SK-N-SH (cell line): ENCODE measurements around the gene LHFPL6. TPM values are rescaled to one million over a fixed set of nuclear protein-coding genes. Genes with fewer than 3 reads are reported as not detected.

Source experiments
- CTCF ChIA-PET: fragments of 300-600, 350-600 bp; formaldehyde crosslinking; extraction: SDS; loops from one replicate; lab custom pipeline; 2021; lab: Yijun Ruan, JAX
- POLR2A ChIA-PET: fragments of 350-600 bp; sonication (Branson Sonifier 250); formaldehyde crosslinking; extraction: SDS; loops from one replicate; lab custom pipeline; 2020; ENCODE audit warnings: antibody characterized with exemption, inconsistent platforms; lab: Yijun Ruan, JAX
- DNase-seq: peaks from one replicate; pipeline ENCODE4 v3.0.0; 2012
- H2AFZ ChIP-seq: fragments of 200-600 bp; sonication (generic); 2 replicates; pipeline ENCODE4 v1.8.1; 2016; ENCODE audit warnings: antibody characterized with exemption, mild to moderate bottlenecking, low read depth
- H3F3A ChIP-seq: fragments of 200-600 bp; sonication (generic); replicated peaks from 2 replicates; pipeline ENCODE3; 2016; ENCODE audit warnings: antibody characterized with exemption, mild to moderate bottlenecking; ENCODE audit not compliant: insufficient read depth
- H3K27ac ChIP-seq, 2 experiments: fragments of 200-500 bp in 1 of 2; fragments of 200-600 bp in 1 of 2; sonication (Bioruptor generic) in 1 of 2; sonication (generic), shearing (Covaris generic) in 1 of 2; 2 replicates each; pipeline versions ENCODE4 v1.5.1 to v1.6.1; 2014 to 2016; ENCODE audit warnings: low read depth in 2 of 2, inconsistent platforms in 1 of 2, low read length in 1 of 2, mild to moderate bottlenecking in 1 of 2, mixed read lengths in 1 of 2
- H3K27me3 ChIP-seq: fragments of 200-600 bp; sonication (generic), shearing (Covaris generic); 2 replicates; pipeline ENCODE4 v1.6.1; 2016; ENCODE audit warnings: mixed run types; ENCODE audit not compliant: insufficient read depth
- H3K36me3 ChIP-seq, 2 experiments: fragments of 200-500 bp in 1 of 2; fragments of 200-600 bp in 1 of 2; sonication (Bioruptor generic) in 1 of 2; sonication (generic) in 1 of 2; replicated peaks in 1 of 2; 2 replicates each; pipeline versions ENCODE3 to v1.5.1; 2014 to 2016; ENCODE audit warnings: low read length in 1 of 2, mild to moderate bottlenecking in 1 of 2; ENCODE audit not compliant: insufficient read depth in 2 of 2, control insufficient read depth in 1 of 2
- H3K4me1 ChIP-seq, 2 experiments: fragments of 200-500 bp in 1 of 2; fragments of 200-600 bp in 1 of 2; sonication (Bioruptor generic) in 1 of 2; sonication (generic), shearing (Covaris generic) in 1 of 2; 2 replicates each; pipeline versions ENCODE4 v1.5.1 to v1.6.1; 2014 to 2016; ENCODE audit warnings: low read depth in 1 of 2, low read length in 1 of 2, mixed run types in 1 of 2; ENCODE audit not compliant: insufficient read depth in 2 of 2, control insufficient read depth in 1 of 2
- H3K4me2 ChIP-seq: fragments of 200-600 bp; sonication (generic), shearing (Covaris generic); 2 replicates; pipeline ENCODE4 v1.6.1; 2017; ENCODE audit warnings: mixed run types
- H3K4me3 ChIP-seq, 2 experiments: fragments of 200-500 bp in 1 of 2; fragments of 200-600 bp in 1 of 2; sonication (Bioruptor generic) in 1 of 2; sonication (generic), shearing (Covaris generic) in 1 of 2; 2 replicates each; pipeline versions ENCODE4 v1.5.1 to v1.8.1; 2014 to 2016; ENCODE audit warnings: low read depth in 2 of 2, inconsistent platforms in 1 of 2, low read length in 1 of 2, mild to moderate bottlenecking in 1 of 2, mixed read lengths in 1 of 2, moderate library complexity in 1 of 2
- H3K79me2 ChIP-seq: fragments of 200-600 bp; sonication (generic); 2 replicates; pipeline ENCODE4 v1.8.1; 2017; ENCODE audit warnings: mild to moderate bottlenecking; ENCODE audit not compliant: insufficient read depth
- H3K9ac ChIP-seq: fragments of 200-600 bp; sonication (generic); 2 replicates; pipeline ENCODE4 v1.6.1; 2017; ENCODE audit warnings: mixed run types
- H3K9me2 ChIP-seq: fragments of 200-600 bp; sonication (generic); 2 replicates; pipeline ENCODE4 v1.6.1; 2017; ENCODE audit warnings: mixed run types
- H3K9me3 ChIP-seq: fragments of 200-600 bp; sonication (generic); 2 replicates; pipeline ENCODE4 v1.6.1; 2017; ENCODE audit warnings: mixed run types, mild to moderate bottlenecking, moderate library complexity
- H4K20me1 ChIP-seq: fragments of 200-600 bp; sonication (generic); 2 replicates; pipeline ENCODE4 v1.6.1; 2017; ENCODE audit warnings: mild to moderate bottlenecking, mixed run types; ENCODE audit not compliant: insufficient read depth
- FOXJ3 ChIP-seq: sonication (generic); formaldehyde crosslinking; IDR thresholded peaks from 2 replicates; pipeline ENCODE4 v1.5.1; 2020; ENCODE audit warnings: mild to moderate bottlenecking, missing genetic modification reagents
- FOXM1 ChIP-seq: IDR thresholded peaks from 2 replicates; pipeline ENCODE4 v1.4.0; 2012; ENCODE audit warnings: low read depth, mild to moderate bottlenecking
- GATA2 ChIP-seq: sonication (generic); formaldehyde crosslinking; IDR thresholded peaks from 2 replicates; pipeline ENCODE4 v1.5.0; 2020; ENCODE audit warnings: mild to moderate bottlenecking, missing genetic modification reagents
- JUND ChIP-seq: IDR thresholded peaks from 2 replicates; pipeline ENCODE4 v1.4.0; 2012
- NRF1 ChIP-seq: IDR thresholded peaks from 2 replicates; pipeline ENCODE4 v1.6.1; 2012; ENCODE audit warnings: low read depth, mild to moderate bottlenecking, low read length
- RCOR1 ChIP-seq: fragments of 150-350 bp; IDR thresholded peaks from 2 replicates; pipeline ENCODE4 v1.6.1; 2017; ENCODE audit warnings: antibody characterized with exemption, low read length
- RXRA ChIP-seq: IDR thresholded peaks from 2 replicates; pipeline ENCODE4 v1.4.0; 2012; ENCODE audit warnings: low read depth, mild to moderate bottlenecking, borderline replicate concordance
- TAF1 ChIP-seq: IDR thresholded peaks from 2 replicates; pipeline ENCODE4 v1.6.1; 2012; ENCODE audit warnings: low read depth, mild to moderate bottlenecking, low read length, moderate library complexity, borderline replicate concordance
- TCF12 ChIP-seq: IDR thresholded peaks from 2 replicates; pipeline ENCODE4 v1.4.0; 2012
- WGBS: methylation state at CpG from one replicate; pipeline ENCODE4 v1.1.6; 2017; ENCODE audit warnings: low lambda C conversion rate; 5-methylcytosine and 5-hydroxymethylcytosine counted together
- polyA plus RNA-seq, 3 experiments: library from polyadenylated mRNA; depleted of rRNA; stranded (reverse); fragments of >200 nt; gene quantifications; 2 replicates each; pipeline ENCODE4 v1.2.3, GENCODE V29; 2012
- TF ChIP-seq, protein P1 (sequence below): IDR thresholded peaks from 2 replicates; pipeline ENCODE4 v1.4.0; 2012; ENCODE audit warnings: low read depth, borderline replicate concordance
- TF ChIP-seq, protein P2 (sequence below): fragments of 200-600 bp; sonication (generic); IDR thresholded peaks from 2 replicates; pipeline ENCODE4 v1.6.1; 2017; ENCODE audit warnings: antibody characterized with exemption, mild to moderate bottlenecking, moderate library complexity
- TF ChIP-seq, protein P3 (sequence below): IDR thresholded peaks from 2 replicates; pipeline ENCODE4 v1.4.0; 2012; ENCODE audit warnings: low read depth
- TF ChIP-seq, protein P4 (sequence below): fragments of 150-350 bp; IDR thresholded peaks from 2 replicates; pipeline ENCODE4 v1.6.1; 2017; ENCODE audit warnings: antibody characterized with exemption, low read length, low read depth, borderline replicate concordance

LHFPL6 gene
- polyA plus RNA-seq, 1 of the 3 experiments (the other 2 are of a cell fraction): 22.2 TPM

DNA sequence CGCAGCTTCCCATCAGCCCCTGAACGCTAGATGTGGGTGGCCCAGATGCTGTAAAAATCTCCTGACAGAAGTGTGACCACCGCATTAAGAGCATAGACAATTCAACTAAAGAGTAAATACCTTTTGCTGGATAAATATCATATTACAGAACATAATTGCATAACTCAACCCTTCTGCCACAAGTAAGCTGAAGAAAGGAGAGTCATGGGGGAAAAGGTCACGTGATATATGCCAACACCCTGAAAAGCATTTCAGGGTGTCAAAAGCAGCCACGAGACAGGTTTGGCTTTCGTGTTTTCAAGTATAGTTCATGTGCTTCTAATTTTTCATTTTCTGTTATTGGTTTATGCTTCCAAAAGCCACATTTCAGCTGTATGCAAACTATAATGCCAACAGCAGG, 71.3 kb downstream of the LHFPL6 start:
- TF ChIP-seq, protein P1, sequence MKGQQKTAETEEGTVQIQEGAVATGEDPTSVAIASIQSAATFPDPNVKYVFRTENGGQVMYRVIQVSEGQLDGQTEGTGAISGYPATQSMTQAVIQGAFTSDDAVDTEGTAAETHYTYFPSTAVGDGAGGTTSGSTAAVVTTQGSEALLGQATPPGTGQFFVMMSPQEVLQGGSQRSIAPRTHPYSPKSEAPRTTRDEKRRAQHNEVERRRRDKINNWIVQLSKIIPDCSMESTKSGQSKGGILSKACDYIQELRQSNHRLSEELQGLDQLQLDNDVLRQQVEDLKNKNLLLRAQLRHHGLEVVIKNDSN: peak; percentile 44
- no peak for TF ChIP-seq FOXM1
- no peak for DNase-seq
- Histone ChIP-seq H3K79me2 (no peaks in the 10 kb centered on the region), H3K36me3 (no peaks in the 10 kb centered on the region), H3K4me3 (no peak overlapping the region), H2AFZ (no peak overlapping the region), H4K20me1 (no peaks in the 10 kb centered on the region), H3K9me3 (no peaks in the 10 kb centered on the region), H3K9me2 (no peaks in the 10 kb centered on the region), H3K27me3 (no peaks in the 10 kb centered on the region), H3F3A (peaks cover 17% of the 10 kb centered on the region), H3K9ac (no peak overlapping the region), H3K4me1 (peaks cover 0 to 36% of the 10 kb centered on the region in 2 experiments; a peak in 1 of 4 replicates), H3K27ac (no peak overlapping the region), H3K4me2 (peak overlapping the region; percentile 43)
- 86% methylated on average over 6 of the region's 6 CpGs for WGBS
- CTCF ChIA-PET: interaction anchor here (0.7 kb wide), 1 partner anchor 27 kb away, joined by 3 read pairs; no protein-coding TSS in a partner anchor
- POLR2A ChIA-PET: no interaction called here

DNA sequence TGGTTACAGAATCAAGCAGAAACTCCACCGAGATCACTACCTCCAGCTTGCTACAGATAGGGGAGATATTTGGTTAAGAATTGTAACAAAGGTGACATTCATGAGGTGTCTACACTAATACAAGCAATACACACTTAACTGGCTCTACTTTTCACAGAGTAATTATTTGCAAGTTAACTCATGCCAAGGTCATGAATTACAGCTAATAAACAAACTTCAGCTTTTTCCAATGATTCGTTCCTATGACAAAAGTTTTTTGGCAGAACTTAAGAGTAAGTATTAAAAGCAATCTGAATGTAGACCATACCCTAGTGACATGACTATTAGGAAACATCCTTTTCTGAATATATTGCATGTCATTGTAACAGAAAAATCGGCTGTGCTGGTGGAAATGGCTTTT, 72.1 kb downstream of the LHFPL6 start:
- Histone ChIP-seq H3K36me3 (no peaks in the 10 kb centered on the region), H3K79me2 (no peaks in the 10 kb centered on the region), H3K27me3 (no peaks in the 10 kb centered on the region), H3K9me2 (no peaks in the 10 kb centered on the region), H3K4me1 (peaks cover 0 to 34% of the 10 kb centered on the region in 2 experiments; a peak in 1 of 4 replicates), H3K4me3 (no peak overlapping the region), H4K20me1 (no peaks in the 10 kb centered on the region), H3K9me3 (no peaks in the 10 kb centered on the region), H3K9ac (no peak overlapping the region), H3F3A (peaks cover 17% of the 10 kb centered on the region), H3K4me2 (no peak overlapping the region), H3K27ac (no peak overlapping the region), H2AFZ (no peak overlapping the region)
- CTCF ChIA-PET: interaction anchor here (0.7 kb wide), 1 partner anchor 27 kb away, joined by 3 read pairs; no protein-coding TSS in a partner anchor
- no peak for DNase-seq
- 47% methylated on average over 3 of the region's 3 CpGs for WGBS
- TF ChIP-seq RXRA (no peak), FOXJ3 (CRISPR knock-in tag) (no peak), TCF12 (no peak), JUND (no peak), RCOR1 (no peak), TAF1 (no peak), NRF1 (no peak), GATA2 (no peak)
- TF ChIP-seq, protein P2, sequence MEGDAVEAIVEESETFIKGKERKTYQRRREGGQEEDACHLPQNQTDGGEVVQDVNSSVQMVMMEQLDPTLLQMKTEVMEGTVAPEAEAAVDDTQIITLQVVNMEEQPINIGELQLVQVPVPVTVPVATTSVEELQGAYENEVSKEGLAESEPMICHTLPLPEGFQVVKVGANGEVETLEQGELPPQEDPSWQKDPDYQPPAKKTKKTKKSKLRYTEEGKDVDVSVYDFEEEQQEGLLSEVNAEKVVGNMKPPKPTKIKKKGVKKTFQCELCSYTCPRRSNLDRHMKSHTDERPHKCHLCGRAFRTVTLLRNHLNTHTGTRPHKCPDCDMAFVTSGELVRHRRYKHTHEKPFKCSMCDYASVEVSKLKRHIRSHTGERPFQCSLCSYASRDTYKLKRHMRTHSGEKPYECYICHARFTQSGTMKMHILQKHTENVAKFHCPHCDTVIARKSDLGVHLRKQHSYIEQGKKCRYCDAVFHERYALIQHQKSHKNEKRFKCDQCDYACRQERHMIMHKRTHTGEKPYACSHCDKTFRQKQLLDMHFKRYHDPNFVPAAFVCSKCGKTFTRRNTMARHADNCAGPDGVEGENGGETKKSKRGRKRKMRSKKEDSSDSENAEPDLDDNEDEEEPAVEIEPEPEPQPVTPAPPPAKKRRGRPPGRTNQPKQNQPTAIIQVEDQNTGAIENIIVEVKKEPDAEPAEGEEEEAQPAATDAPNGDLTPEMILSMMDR: no peak
- TF ChIP-seq, protein P3, sequence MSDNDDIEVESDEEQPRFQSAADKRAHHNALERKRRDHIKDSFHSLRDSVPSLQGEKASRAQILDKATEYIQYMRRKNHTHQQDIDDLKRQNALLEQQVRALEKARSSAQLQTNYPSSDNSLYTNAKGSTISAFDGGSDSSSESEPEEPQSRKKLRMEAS: no peak
- TF ChIP-seq, protein P4, sequence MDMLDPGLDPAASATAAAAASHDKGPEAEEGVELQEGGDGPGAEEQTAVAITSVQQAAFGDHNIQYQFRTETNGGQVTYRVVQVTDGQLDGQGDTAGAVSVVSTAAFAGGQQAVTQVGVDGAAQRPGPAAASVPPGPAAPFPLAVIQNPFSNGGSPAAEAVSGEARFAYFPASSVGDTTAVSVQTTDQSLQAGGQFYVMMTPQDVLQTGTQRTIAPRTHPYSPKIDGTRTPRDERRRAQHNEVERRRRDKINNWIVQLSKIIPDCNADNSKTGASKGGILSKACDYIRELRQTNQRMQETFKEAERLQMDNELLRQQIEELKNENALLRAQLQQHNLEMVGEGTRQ: no peak
- POLR2A ChIA-PET: no interaction called here
